GM18526 (cell line): ENCODE measurements around the gene SNAI1.

ENCODE experiments used
- POLR2A ChIP-seq: IDR thresholded peaks from 3 replicates; pipeline ENCODE4 v1.6.1; 2011; ENCODE audit not compliant: insufficient read length; ENCODE audit errors: extremely low read depth

SNAI1 gene

GRCh38 chr20:50034567-50035180, 51.9 kb downstream of the SNAI1 start:
- TF ChIP-seq POLR2A, result no peak

DNA sequence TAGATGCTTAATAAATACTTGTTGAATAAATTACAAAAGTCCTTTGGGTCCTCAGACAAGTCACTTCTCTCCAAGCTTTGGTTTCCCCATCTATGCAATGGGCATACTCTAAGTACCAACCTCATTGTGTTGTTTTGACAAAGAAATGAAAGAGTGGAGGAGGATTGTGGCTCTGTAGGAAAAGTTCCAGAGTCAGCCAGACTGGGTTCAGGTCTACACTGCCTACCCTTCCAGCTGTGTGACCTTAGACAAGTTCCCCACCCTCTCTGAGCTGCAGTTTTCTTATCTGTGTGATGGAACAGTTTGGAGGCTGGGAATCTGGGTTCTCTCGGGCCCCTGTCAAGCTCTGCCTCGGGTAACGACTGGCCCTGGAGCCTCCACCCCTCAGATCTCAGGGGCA, 53.9 kb downstream of the SNAI1 start:
- no peak for TF ChIP-seq POLR2A

DNA sequence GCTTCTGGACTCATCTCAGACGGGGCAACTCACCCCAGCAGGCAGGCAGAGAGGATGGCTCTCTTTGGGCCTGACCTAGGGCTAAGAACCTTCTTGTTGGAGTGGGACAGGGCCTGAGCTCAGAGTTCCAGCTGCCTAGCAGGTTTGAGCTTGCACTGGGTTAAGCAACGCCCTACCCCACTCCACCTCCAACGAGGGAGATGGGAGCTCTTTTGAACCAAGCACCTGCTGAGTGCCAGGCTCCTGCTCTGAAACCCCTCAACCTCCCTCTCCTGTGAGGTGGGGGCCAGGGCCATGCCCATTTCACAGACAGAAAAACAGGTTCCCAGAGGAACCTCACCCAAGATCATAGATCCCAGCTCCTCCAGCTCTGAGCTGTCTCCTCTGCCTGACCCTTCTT, 54.3 kb downstream of the SNAI1 start:
- TF ChIP-seq POLR2A, result no peak

- no peak for TF ChIP-seq POLR2A
Measured at GRCh38 chr20:50037575-50037974, 54.8 kb downstream of the SNAI1 start.

GRCh38 chr20:50038169-50038568, 55.4 kb downstream of the SNAI1 start:
- TF ChIP-seq POLR2A, result no peak
